ENCODE measurements around the gene B3GALT5. TPM values are rescaled to one million over a fixed set of nuclear protein-coding genes. Genes with fewer than 3 reads are reported as not detected.
A peak's percentile ranks its signal among the peaks of the same experiment; 100 is the strongest.
"Not testable (repeated sequence)": the region's sequence is repeated elsewhere in the genome, so short reads cannot be mapped to it uniquely, and the experiment has no call there.

Gene B3GALT5
- total and polyA plus RNA-seq, 3 donors from 2014 or later = 1.0 to 2.8 (median 2.7) TPM

- Histone ChIP-seq H3K9me3 (no peaks in the 10 kb centered on the region), H3K36me3 (ENCODE audit: low read depth, missing control alignments) (no peaks in the 10 kb centered on the region), H3K27me3 (no peaks in the 10 kb centered on the region), H3K4me3 (no peak overlapping the region), H3K4me1 (no peaks in the 10 kb centered on the region), H3K27ac (no peak overlapping the region)
- TF ChIP-seq POLR2A (IDR thresholded peaks at IDR 0.05) = no peak
- TF ChIP-seq, protein P1, sequence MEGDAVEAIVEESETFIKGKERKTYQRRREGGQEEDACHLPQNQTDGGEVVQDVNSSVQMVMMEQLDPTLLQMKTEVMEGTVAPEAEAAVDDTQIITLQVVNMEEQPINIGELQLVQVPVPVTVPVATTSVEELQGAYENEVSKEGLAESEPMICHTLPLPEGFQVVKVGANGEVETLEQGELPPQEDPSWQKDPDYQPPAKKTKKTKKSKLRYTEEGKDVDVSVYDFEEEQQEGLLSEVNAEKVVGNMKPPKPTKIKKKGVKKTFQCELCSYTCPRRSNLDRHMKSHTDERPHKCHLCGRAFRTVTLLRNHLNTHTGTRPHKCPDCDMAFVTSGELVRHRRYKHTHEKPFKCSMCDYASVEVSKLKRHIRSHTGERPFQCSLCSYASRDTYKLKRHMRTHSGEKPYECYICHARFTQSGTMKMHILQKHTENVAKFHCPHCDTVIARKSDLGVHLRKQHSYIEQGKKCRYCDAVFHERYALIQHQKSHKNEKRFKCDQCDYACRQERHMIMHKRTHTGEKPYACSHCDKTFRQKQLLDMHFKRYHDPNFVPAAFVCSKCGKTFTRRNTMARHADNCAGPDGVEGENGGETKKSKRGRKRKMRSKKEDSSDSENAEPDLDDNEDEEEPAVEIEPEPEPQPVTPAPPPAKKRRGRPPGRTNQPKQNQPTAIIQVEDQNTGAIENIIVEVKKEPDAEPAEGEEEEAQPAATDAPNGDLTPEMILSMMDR (IDR thresholded peaks at IDR 0.05) = no peak
- WGBS, 2 donors = 68 to 79% methylated on average over 2 of the region's 2 CpGs
- DNase-seq = no peak
- intact Hi-C loops (cut with DNase I; ENCODE audit: low total_unique reads) = no loop called here
These were observed 69.1 kb downstream of the B3GALT5 start for GRCh38 chr21:39681845-39682244.

GRCh38 chr21:39685236-39685635 is 72.5 kb downstream of the B3GALT5 start:
- no peak for DNase-seq
- Histone ChIP-seq H3K9me3 (no peaks in the 10 kb centered on the region), H3K4me1 (no peaks in the 10 kb centered on the region), H3K27me3 (no peaks in the 10 kb centered on the region), H3K4me3 (no peak overlapping the region), H3K27ac (no peak overlapping the region), H3K36me3 (ENCODE audit: low read depth, missing control alignments) (no peaks in the 10 kb centered on the region)
- intact Hi-C loops (cut with DNase I; ENCODE audit: low total_unique reads) = no loop called here
- WGBS, 2 donors = 40 to 43% methylated on average over 1 of the region's 1 CpG
- TF ChIP-seq, protein P1 (IDR thresholded peaks at IDR 0.05) = no peak
- no peak for TF ChIP-seq POLR2A (IDR thresholded peaks at IDR 0.05)

DNA sequence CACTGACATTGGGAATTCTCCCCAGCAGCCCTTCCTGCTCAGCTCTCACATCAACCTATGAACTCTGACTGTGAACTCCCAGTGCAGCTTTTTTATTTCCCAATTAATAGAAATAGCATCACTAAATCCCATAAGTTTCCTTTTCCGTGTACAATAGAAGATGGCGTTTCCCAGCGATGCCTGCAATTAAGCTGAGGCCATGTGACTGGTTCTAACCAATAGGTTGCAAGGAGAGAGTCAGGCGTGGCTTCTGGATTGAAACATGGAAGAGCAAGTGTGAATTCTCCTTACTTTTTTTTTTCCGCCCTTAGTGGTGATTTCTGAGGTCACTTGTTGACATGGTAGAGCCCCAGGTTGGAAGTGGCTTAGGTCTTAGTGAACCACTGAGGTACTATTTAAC is 73.3 kb downstream of the B3GALT5 start:
- H3K36me3 ChIP-seq (ENCODE audit: low read depth, missing control alignments) = no peaks in the 10 kb centered on the region
- peak; percentile 61 for DNase-seq
- WGBS, 2 donors = 59 to 80% methylated on average over 5 of the region's 5 CpGs
- TF ChIP-seq, protein P1 (IDR thresholded peaks at IDR 0.05) = no peak
- TF ChIP-seq POLR2A (IDR thresholded peaks at IDR 0.05) = no peak
- H3K27ac ChIP-seq = no peak overlapping the region
- no peaks in the 10 kb centered on the region for H3K4me1 ChIP-seq
- H3K4me3 ChIP-seq = peak overlapping the region in 1 of 2 donors; percentile 8
- no peaks in the 10 kb centered on the region for H3K27me3 ChIP-seq
- no peaks in the 10 kb centered on the region for H3K9me3 ChIP-seq
- intact Hi-C loops (cut with DNase I; ENCODE audit: low total_unique reads) = no loop called here

- intact Hi-C loops (cut with DNase I; ENCODE audit: low total_unique reads) = no loop called here
- DNase-seq = no peak
- no peak overlapping the region for H3K27ac ChIP-seq
- H3K36me3 ChIP-seq (ENCODE audit: low read depth, missing control alignments) = no peaks in the 10 kb centered on the region
- no peaks in the 10 kb centered on the region for H3K27me3 ChIP-seq
- no peaks in the 10 kb centered on the region for H3K4me1 ChIP-seq
- H3K9me3 ChIP-seq = no peaks in the 10 kb centered on the region
- TF ChIP-seq POLR2A (IDR thresholded peaks at IDR 0.05) = no peak
- TF ChIP-seq, protein P1 (IDR thresholded peaks at IDR 0.05) = no peak
- peak overlapping the region in 1 of 2 donors; percentile 8 for H3K4me3 ChIP-seq
- WGBS, 2 donors = 52 to 60% methylated on average over 15 of the region's 15 CpGs
These were observed 74.1 kb downstream of the B3GALT5 start for GRCh38 chr21:39686646-39687468.

DNA sequence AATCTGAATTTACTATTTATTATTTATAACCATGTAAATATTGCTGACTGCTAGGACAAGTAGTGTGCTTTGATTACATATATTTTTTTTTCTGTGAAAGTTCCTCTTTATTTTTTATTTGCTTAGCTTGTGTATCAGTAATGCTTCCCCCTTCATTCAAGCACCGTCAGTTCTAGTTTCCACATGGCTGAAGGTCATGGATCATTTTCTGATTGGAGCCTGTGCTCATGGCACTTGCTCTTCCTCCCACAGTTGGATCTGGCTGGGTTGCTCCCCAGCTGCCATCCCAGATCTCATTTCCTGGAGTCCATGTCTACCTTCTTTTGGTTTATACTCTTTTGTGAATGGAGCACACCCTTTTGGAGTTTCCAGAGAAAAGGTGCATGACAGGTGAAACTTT is 75.3 kb downstream of the B3GALT5 start:
- H3K27me3 ChIP-seq = no peaks in the 10 kb centered on the region
- 31 to 37% methylated on average over 1 of the region's 1 CpG for WGBS, 2 donors
- no peak for DNase-seq
- no peak for TF ChIP-seq POLR2A (IDR thresholded peaks at IDR 0.05)
- TF ChIP-seq, protein P1 (IDR thresholded peaks at IDR 0.05) = no peak
- no peaks in the 10 kb centered on the region for H3K36me3 ChIP-seq (ENCODE audit: low read depth, missing control alignments)
- no peak overlapping the region for H3K27ac ChIP-seq
- no peaks in the 10 kb centered on the region for H3K9me3 ChIP-seq
- no peaks in the 10 kb centered on the region for H3K4me1 ChIP-seq
- H3K4me3 ChIP-seq = no peak overlapping the region
- intact Hi-C loops (cut with DNase I; ENCODE audit: low total_unique reads) = no loop called here

DNA sequence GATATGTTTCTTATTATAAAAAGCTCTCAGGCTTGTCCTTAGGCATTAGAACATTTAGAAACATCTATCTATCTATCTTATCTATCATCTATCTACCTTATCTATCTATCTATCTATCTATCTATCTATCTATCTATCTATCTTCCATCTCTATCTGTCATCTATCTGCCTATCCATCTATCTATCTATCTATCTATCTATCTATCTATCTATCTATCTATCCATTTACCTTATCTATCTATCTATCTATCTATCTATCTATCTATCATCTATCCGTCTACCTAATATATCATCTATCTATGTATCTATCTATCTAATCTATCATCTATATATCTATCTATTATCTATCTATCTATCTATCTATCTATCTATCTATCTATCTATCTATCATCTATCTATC is 77.1 kb downstream of the B3GALT5 start:
- H3K27me3 ChIP-seq; H3K27ac ChIP-seq; H3K9me3 ChIP-seq; DNase-seq; intact Hi-C loops (cut with DNase I; ENCODE audit: low total_unique reads); H3K4me1 ChIP-seq; H3K4me3 ChIP-seq; H3K36me3 ChIP-seq (ENCODE audit: low read depth, missing control alignments): not testable (repeated sequence)
- WGBS, 2 donors = 74 to 83% methylated on average over 1 of the region's 1 CpG

All from testis (tissue), 3 donors.